Measurements from ENCODE around the gene DHRS11. TPM values are rescaled to one million over a fixed set of nuclear protein-coding genes. Genes with fewer than 3 reads are reported as not detected.

DHRS11 gene
- total RNA-seq, 2 donors from 2014 or later: 147 to 191 TPM

GRCh38 chr17:36553459-36553858, 38.2 kb upstream of the DHRS11 start:
- Histone ChIP-seq H3K36me3 (peaks cover 13% of the 10 kb centered on the region), H3K9ac (ENCODE audit: low read depth in 2 of 2, low read length in 2 of 2) (no peak overlapping the region), H3K27me3 (no peaks in the 10 kb centered on the region), H3K4me3 (no peak overlapping the region), H3K4me1 (peaks cover 9% of the 10 kb centered on the region), H3K9me3 (no peaks in the 10 kb centered on the region), H3K27ac (no peak overlapping the region)
- no peak for TF ChIP-seq CTCF (IDR thresholded peaks at IDR 0.05)
- intact Hi-C loops (cut with DNase I): no loop called here
- no peak for DNase-seq

DNA sequence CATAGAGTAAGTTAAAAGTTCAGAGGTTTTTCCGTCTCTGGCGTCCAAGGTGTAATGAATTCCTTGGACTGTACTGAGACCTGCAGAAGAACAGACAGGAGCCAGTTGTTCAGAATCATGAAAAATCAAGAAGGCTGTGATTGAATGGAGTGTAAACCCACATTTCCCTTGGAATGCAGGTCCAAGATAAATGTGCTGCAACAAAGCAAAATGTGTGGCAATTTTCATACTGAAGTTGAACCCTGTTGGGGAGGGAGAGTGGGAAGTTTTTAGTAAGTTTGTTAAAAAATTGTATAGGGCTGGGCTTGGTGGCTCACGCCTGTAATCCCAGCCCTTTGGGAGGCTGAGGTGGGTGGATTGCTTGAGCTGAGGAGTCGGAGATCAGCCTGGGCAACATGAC, 25.6 kb upstream of the DHRS11 start:
- no peak for TF ChIP-seq CTCF (IDR thresholded peaks at IDR 0.05)
- intact Hi-C loops (cut with DNase I): no loop called here
- no peaks in the 10 kb centered on the region for H3K9me3 ChIP-seq
- H3K27ac ChIP-seq: no peak overlapping the region
- H3K4me1 ChIP-seq: no peaks in the 10 kb centered on the region
- H3K36me3 ChIP-seq: peaks cover 28% of the 10 kb centered on the region
- H3K4me3 ChIP-seq: no peak overlapping the region
- H3K27me3 ChIP-seq: no peaks in the 10 kb centered on the region
- no peak for DNase-seq
- H3K9ac ChIP-seq (ENCODE audit: low read depth in 2 of 2, low read length in 2 of 2): no peak overlapping the region

- Histone ChIP-seq H3K27ac (no peak overlapping the region), H3K9ac (ENCODE audit: low read depth in 2 of 2, low read length in 2 of 2) (no peak overlapping the region), H3K9me3 (no peaks in the 10 kb centered on the region), H3K36me3 (peaks cover 9% of the 10 kb centered on the region), H3K4me3 (no peak overlapping the region), H3K27me3 (no peaks in the 10 kb centered on the region), H3K4me1 (no peaks in the 10 kb centered on the region)
- intact Hi-C loops (cut with DNase I): no loop called here
- DNase-seq: no peak
- no peak for TF ChIP-seq CTCF (IDR thresholded peaks at IDR 0.05)
Measured at GRCh38 chr17:36575028-36575427, 16.7 kb upstream of the DHRS11 start.

DNA sequence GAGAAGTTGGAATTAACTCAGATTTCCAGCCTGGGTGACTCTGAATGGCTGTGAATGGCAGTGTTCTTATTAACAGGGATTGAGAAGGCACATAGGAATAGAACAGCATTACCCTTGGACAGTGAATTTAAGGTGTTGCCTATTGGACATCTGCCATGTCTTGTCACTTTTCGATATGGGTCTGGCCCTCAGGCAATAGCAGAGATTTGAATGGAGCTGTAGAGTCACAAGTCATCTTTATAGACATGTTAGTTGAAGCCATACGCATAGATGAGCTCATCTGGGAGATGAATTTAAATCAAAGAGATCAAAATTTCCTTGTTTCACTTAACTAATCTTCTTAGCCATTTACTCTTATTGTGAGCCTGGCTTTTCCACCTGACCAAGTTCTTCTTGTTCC, 14.9 kb upstream of the DHRS11 start:
- Histone ChIP-seq H3K27ac (no peak overlapping the region), H3K4me3 (no peak overlapping the region), H3K9me3 (no peaks in the 10 kb centered on the region), H3K27me3 (no peaks in the 10 kb centered on the region), H3K9ac (ENCODE audit: low read depth in 2 of 2, low read length in 2 of 2) (no peak overlapping the region), H3K4me1 (no peaks in the 10 kb centered on the region), H3K36me3 (peaks cover 13% of the 10 kb centered on the region)
- intact Hi-C loops (cut with DNase I): no loop called here
- DNase-seq: no peak
- no peak for TF ChIP-seq CTCF (IDR thresholded peaks at IDR 0.05)

DNA sequence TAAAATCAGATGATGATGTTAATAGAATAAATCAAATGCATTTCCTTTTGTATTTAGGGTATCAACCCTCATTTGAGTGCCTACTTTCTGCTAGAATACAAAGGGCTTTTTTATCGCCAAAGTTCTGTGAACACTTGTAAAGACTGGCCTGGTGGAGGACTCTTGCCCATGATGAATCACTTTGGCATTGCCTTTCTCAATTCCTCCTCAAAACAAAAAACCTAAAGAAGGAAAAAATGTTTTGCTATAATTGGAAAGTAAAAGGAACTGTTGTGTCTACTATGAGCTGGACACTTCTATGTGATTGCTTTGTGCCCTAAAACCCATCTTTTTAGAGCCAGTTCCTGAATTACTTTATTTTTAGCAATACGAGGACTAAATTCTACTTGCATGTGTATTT, 13.0 kb upstream of the DHRS11 start:
- Histone ChIP-seq H3K36me3 (peaks cover 9% of the 10 kb centered on the region), H3K9me3 (no peaks in the 10 kb centered on the region), H3K4me1 (no peaks in the 10 kb centered on the region), H3K27me3 (no peaks in the 10 kb centered on the region), H3K27ac (no peak overlapping the region), H3K9ac (ENCODE audit: low read depth in 2 of 2, low read length in 2 of 2) (no peak overlapping the region), H3K4me3 (no peak overlapping the region)
- DNase-seq: no peak
- no peak for TF ChIP-seq CTCF (IDR thresholded peaks at IDR 0.05)
- intact Hi-C loops (cut with DNase I): no loop called here

DNA sequence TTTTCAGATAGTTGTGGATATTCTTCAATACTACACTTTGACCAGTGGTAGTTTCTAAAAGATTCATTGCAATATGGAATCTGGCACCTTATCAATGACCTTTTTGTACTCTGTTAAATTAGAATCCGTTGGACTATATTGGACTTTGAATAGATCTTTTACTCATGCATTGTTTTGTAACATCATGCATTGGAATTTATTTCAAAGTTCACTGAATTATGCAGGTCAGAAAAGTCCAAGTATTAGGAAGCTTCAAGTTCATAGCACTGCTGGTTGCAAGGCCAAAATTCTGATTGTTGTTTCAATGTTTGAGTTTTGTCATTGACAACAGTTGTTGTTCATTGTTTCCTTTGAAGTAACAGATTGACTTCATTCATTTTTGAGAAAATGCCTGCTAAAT, 7.9 kb upstream of the DHRS11 start:
- no peak overlapping the region for H3K27ac ChIP-seq
- TF ChIP-seq CTCF (IDR thresholded peaks at IDR 0.05): no peak
- H3K4me1 ChIP-seq: no peaks in the 10 kb centered on the region
- peaks cover 12% of the 10 kb centered on the region for H3K36me3 ChIP-seq
- DNase-seq: no peak
- no peaks in the 10 kb centered on the region for H3K27me3 ChIP-seq
- no peaks in the 10 kb centered on the region for H3K9me3 ChIP-seq
- intact Hi-C loops (cut with DNase I): no loop called here
- no peak overlapping the region for H3K4me3 ChIP-seq
- no peak overlapping the region for H3K9ac ChIP-seq (ENCODE audit: low read depth in 2 of 2, low read length in 2 of 2)
